ENCODE results near the gene FN3K. TPM values are rescaled to one million over a fixed set of nuclear protein-coding genes. Genes with fewer than 3 reads are reported as not detected.

Gene FN3K
- total and polyA plus RNA-seq, 2 experiments from 2014 or later: 0.11 to 1.0 TPM

- 85% methylated on average over 22 of the region's 22 CpGs for WGBS, 2 experiments (ENCODE audit: low coverage in 1 of 2, low lambda C conversion rate in 2 of 2, missing lambda C conversion rate in 2 of 2)
- Histone ChIP-seq H2AFZ (no peak overlapping the region), H3K9me3 (ENCODE audit: low read depth) (no peaks in the 10 kb centered on the region), H3K4me2 (ENCODE audit: unreplicated experiment) (no peak overlapping the region), H3K4me3 (no peak overlapping the region), H4K20me1 (ENCODE audit: insufficient read depth) (no peaks in the 10 kb centered on the region), H3K27me3 (replicated peaks; ENCODE audit: insufficient read depth) (no peaks in the 10 kb centered on the region), H3K27ac (no peak overlapping the region), H3K9me2 (ENCODE audit: insufficient read depth) (no peaks in the 10 kb centered on the region), H3K79me2 (ENCODE audit: insufficient read depth) (peaks cover 20% of the 10 kb centered on the region; the same call in 1 of the 2 replicates), H3K4me1 (ENCODE audit: insufficient read depth) (no peaks in the 10 kb centered on the region), H3K9ac (no peak overlapping the region), H3F3A (ENCODE audit: insufficient read depth) (no peaks in the 10 kb centered on the region), H3K36me3 (ENCODE audit: low read depth) (no peaks in the 10 kb centered on the region)
- TF ChIP-seq EZH2phosphoT487 (IDR thresholded peaks at IDR 0.05; ENCODE audit: insufficient read depth, low read depth): no peak
- TF ChIP-seq EZH2 (IDR thresholded peaks at IDR 0.05; ENCODE audit: insufficient read depth, poor library complexity, severe bottlenecking): no peak
- no peak for DNase-seq
- in situ Hi-C loops (cut with MboI): no loop called here
Measured at GRCh38 chr17:82693168-82693867, 42.1 kb upstream of the FN3K start.

DNA sequence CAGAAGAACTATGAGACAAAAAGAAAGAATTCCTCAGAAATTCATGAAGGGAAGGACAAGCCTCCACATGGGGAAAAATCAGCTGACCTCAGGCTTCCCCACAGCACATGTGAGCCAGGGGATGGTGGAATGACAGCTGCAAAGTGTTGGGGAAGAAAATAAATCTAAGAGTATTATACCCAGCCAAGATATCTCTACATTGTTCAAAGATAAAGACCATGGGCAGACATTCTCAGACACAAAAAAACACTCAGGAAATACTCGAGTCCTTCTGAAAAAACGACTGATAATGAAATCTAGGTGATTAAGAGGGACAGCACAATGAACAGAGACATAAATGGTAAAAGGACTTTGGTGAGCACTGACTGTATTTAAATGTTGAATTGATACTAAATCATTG, 40.8 kb upstream of the FN3K start:
- no peaks in the 10 kb centered on the region for H4K20me1 ChIP-seq (ENCODE audit: insufficient read depth)
- no peaks in the 10 kb centered on the region for H3K4me1 ChIP-seq (ENCODE audit: insufficient read depth)
- DNase-seq: no peak
- TF ChIP-seq EZH2 (IDR thresholded peaks at IDR 0.05; ENCODE audit: insufficient read depth, poor library complexity, severe bottlenecking): no peak
- no peak for TF ChIP-seq EZH2phosphoT487 (IDR thresholded peaks at IDR 0.05; ENCODE audit: insufficient read depth, low read depth)
- no peak overlapping the region for H2AFZ ChIP-seq
- no peak overlapping the region for H3K9ac ChIP-seq
- no peak overlapping the region for H3K4me3 ChIP-seq
- no peaks in the 10 kb centered on the region for H3K36me3 ChIP-seq (ENCODE audit: low read depth)
- H3K9me2 ChIP-seq (ENCODE audit: insufficient read depth): no peaks in the 10 kb centered on the region
- no peaks in the 10 kb centered on the region for H3K27me3 ChIP-seq (replicated peaks; ENCODE audit: insufficient read depth)
- peaks cover 20% of the 10 kb centered on the region; the same call in 1 of the 2 replicates for H3K79me2 ChIP-seq (ENCODE audit: insufficient read depth)
- in situ Hi-C loops (cut with MboI): no loop called here
- 71 to 75% methylated on average over 2 of the region's 2 CpGs for WGBS, 2 experiments (ENCODE audit: low coverage in 1 of 2, low lambda C conversion rate in 2 of 2, missing lambda C conversion rate in 2 of 2)
- H3F3A ChIP-seq (ENCODE audit: insufficient read depth): no peaks in the 10 kb centered on the region
- H3K9me3 ChIP-seq (ENCODE audit: low read depth): no peaks in the 10 kb centered on the region
- H3K4me2 ChIP-seq (ENCODE audit: unreplicated experiment): no peak overlapping the region
- H3K27ac ChIP-seq: no peak overlapping the region

- in situ Hi-C loops (cut with MboI): no loop called here
- no peak overlapping the region for H3K9ac ChIP-seq
- no peaks in the 10 kb centered on the region for H3K9me2 ChIP-seq (ENCODE audit: insufficient read depth)
- H3K4me2 ChIP-seq (ENCODE audit: unreplicated experiment): no peak overlapping the region
- no peak overlapping the region for H2AFZ ChIP-seq
- H4K20me1 ChIP-seq (ENCODE audit: insufficient read depth): no peaks in the 10 kb centered on the region
- DNase-seq: no peak
- H3K4me3 ChIP-seq: no peak overlapping the region
- no peaks in the 10 kb centered on the region for H3K36me3 ChIP-seq (ENCODE audit: low read depth)
- H3K27me3 ChIP-seq (replicated peaks; ENCODE audit: insufficient read depth): no peaks in the 10 kb centered on the region
- no peaks in the 10 kb centered on the region for H3K4me1 ChIP-seq (ENCODE audit: insufficient read depth)
- H3K27ac ChIP-seq: no peak overlapping the region
- no peaks in the 10 kb centered on the region for H3K9me3 ChIP-seq (ENCODE audit: low read depth)
- no peak for TF ChIP-seq EZH2phosphoT487 (IDR thresholded peaks at IDR 0.05; ENCODE audit: insufficient read depth, low read depth)
- TF ChIP-seq EZH2 (IDR thresholded peaks at IDR 0.05; ENCODE audit: insufficient read depth, poor library complexity, severe bottlenecking): no peak
- 93% methylated on average over 15 to 17 of the region's 17 CpGs for WGBS, 2 experiments (ENCODE audit: low coverage in 1 of 2, low lambda C conversion rate in 2 of 2, missing lambda C conversion rate in 2 of 2)
- no peaks in the 10 kb centered on the region for H3F3A ChIP-seq (ENCODE audit: insufficient read depth)
- peaks cover 20% of the 10 kb centered on the region; the same call in 1 of the 2 replicates for H3K79me2 ChIP-seq (ENCODE audit: insufficient read depth)
Measured at GRCh38 chr17:82696259-82696658, 39.2 kb upstream of the FN3K start.

DNA sequence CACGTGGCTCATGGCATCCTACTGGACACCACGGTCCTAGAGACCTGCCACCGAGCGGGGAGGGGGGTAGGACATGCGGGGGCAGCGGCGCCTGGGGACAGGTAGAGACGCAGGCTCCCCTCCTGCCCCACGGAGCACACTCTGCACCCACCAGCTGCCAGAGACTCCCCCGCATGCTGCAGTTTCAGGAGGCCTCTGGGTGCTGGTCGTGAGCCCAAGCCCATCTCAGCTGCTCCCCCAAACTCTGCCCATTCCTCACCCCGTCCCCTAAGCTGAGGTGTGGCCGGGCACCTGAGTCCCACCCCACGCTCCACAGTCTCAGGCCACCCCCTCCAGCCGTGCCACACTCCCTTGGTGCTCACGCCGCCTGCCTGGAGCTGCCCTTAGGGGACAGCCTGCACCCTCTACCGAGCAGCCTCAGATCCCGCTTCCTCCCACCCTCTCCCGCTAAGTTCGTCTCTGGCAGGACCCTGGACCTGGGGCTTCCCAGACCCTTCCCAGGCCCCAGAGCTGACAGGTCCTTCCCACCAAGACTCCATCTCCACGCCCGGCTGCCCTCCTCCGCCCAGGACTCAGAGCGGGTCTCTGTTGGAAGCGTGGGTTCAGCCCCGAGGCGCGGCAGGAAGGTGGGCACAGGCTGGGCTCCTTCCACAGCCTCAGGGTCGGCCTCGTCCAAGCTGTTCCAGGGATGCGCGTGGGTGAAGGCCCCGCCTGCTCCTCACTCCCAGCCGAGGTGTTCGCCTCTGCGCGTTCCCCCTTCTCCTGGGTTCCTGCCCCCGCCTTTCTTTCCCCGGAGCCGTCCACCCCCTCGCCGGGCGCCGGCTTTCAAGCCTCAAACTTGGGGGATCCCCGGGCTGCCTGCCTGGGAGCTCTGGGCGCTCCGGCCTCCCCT, 38.3 kb upstream of the FN3K start:
- Histone ChIP-seq H3K4me1 (ENCODE audit: insufficient read depth) (no peaks in the 10 kb centered on the region), H3K9me2 (ENCODE audit: insufficient read depth) (no peaks in the 10 kb centered on the region), H3K9ac (peak overlapping the region; percentile 69), H3K9me3 (ENCODE audit: low read depth) (no peaks in the 10 kb centered on the region), H3K27ac (no peak overlapping the region), H3K4me3 (peak overlapping the region; percentile 72), H3K27me3 (replicated peaks; ENCODE audit: insufficient read depth) (no peaks in the 10 kb centered on the region), H3K4me2 (ENCODE audit: unreplicated experiment) (peak overlapping the region; percentile 79), H3K36me3 (ENCODE audit: low read depth) (no peaks in the 10 kb centered on the region), H3K79me2 (ENCODE audit: insufficient read depth) (peaks cover 20% of the 10 kb centered on the region; the same call in 1 of the 2 replicates), H2AFZ (peak overlapping the region; percentile 60), H3F3A (ENCODE audit: insufficient read depth) (no peaks in the 10 kb centered on the region), H4K20me1 (ENCODE audit: insufficient read depth) (no peaks in the 10 kb centered on the region)
- 24 to 32% methylated on average over 33 to 47 of the region's 48 CpGs for WGBS, 2 experiments (ENCODE audit: low coverage in 1 of 2, low lambda C conversion rate in 2 of 2, missing lambda C conversion rate in 2 of 2)
- no peak for TF ChIP-seq EZH2phosphoT487 (IDR thresholded peaks at IDR 0.05; ENCODE audit: insufficient read depth, low read depth)
- TF ChIP-seq EZH2 (IDR thresholded peaks at IDR 0.05; ENCODE audit: insufficient read depth, poor library complexity, severe bottlenecking): no peak
- peak; percentile 53 for DNase-seq
- in situ Hi-C loops (cut with MboI): no loop called here

Data from GM23248 (cell line).